Gastrocnemius medialis (tissue), 4 donors: ENCODE data around the gene PSMB3. TPM values are rescaled to one million over a fixed set of nuclear protein-coding genes. Genes with fewer than 3 reads are reported as not detected.
A peak's percentile ranks its signal among the peaks of the same experiment; 100 is the strongest.

ENCODE experiments used
- ATAC-seq, 2 donors: fragments of 150-250 bp; one replicate each; pipeline ENCODE4 v1.9.1; 2016
- DNase-seq, 2 donors: peaks; one replicate each; pipeline ENCODE4 v3.0.0-alpha.2; 2019
- H3K27ac ChIP-seq, 4 donors: fragments of 200-600 bp; sonication (generic); 1 replicate in 1 of 4; 2 replicates in 3 of 4; pipeline ENCODE4 v1.5.1; 2016 to 2018; ENCODE audit warnings: mild to moderate bottlenecking in 2 of 4, moderate library complexity in 1 of 4
- H3K27me3 ChIP-seq, 3 donors: fragments of 200-600 bp; sonication (generic) in 2 of 3; 1 replicate in 1 of 3; 2 replicates in 2 of 3; pipeline versions ENCODE4 v1.5.1 to v1.6.0; 2016 to 2019; ENCODE audit warnings: mild to moderate bottlenecking in 1 of 3, moderate library complexity in 1 of 3
- H3K36me3 ChIP-seq, 2 donors: fragments of 200-600 bp; sonication (generic) in 1 of 2; one replicate each; pipeline ENCODE4 v1.5.1; 2017 to 2018
- H3K4me1 ChIP-seq, 2 donors: fragments of 200-600 bp; sonication (generic) in 1 of 2; one replicate each; pipeline ENCODE4 v1.5.1; 2016 to 2017; ENCODE audit warnings: mild to moderate bottlenecking in 2 of 2
- H3K4me3 ChIP-seq, 4 donors: fragments of 200-600 bp; sonication (generic) in 3 of 4; 1 replicate in 1 of 4; 2 replicates in 3 of 4; pipeline ENCODE4 v1.5.1; 2016 to 2019; ENCODE audit warnings: mild to moderate bottlenecking in 2 of 4
- H3K9me3 ChIP-seq, 3 donors: fragments of 200-600 bp; sonication (generic) in 2 of 3; 1 replicate in 1 of 3; 2 replicates in 2 of 3; pipeline ENCODE4 v1.5.1; 2016 to 2019
- CTCF ChIP-seq, 5 experiments: fragments of 450-650 bp in 3 of 5; fragments of 200-600 bp in 2 of 5; sonication (generic) in 2 of 5; IDR thresholded peaks in 4 of 5; conservative IDR thresholded peaks in 1 of 5; 1 replicate in 4 of 5; 2 replicates in 1 of 5; pipeline ENCODE4 v1.5.1; 2016 to 2019; ENCODE audit warnings: antibody characterized with exemption in 5 of 5, mild to moderate bottlenecking in 3 of 5, moderate library complexity in 3 of 5
- POLR2A ChIP-seq, 2 donors: fragments of 450-650 bp; IDR thresholded peaks; one replicate each; pipeline ENCODE4 v1.6.1; 2017; ENCODE audit warnings: antibody characterized with exemption in 2 of 2, mild to moderate bottlenecking in 2 of 2, moderate library complexity in 2 of 2
- in situ Hi-C, 4 donors: fragments of 200-750 bp; cut with MboI; loops; one replicate each; pipeline versions ENCODE4 v1.15.0 to v1.8.0; 2017; ENCODE audit warnings: low sequenced_read_pairs in 4 of 4
- intact Hi-C: fragments of 100-400 bp; cut with DNase I; formaldehyde crosslinking; loops from one replicate; pipeline ENCODE4 v1.15.1; 2023; ENCODE audit warnings: low total_unique reads
- total RNA-seq, 4 donors: library from RNA; depleted of rRNA; stranded (reverse); fragments of >200 nt; gene quantifications; one replicate each; pipeline versions ENCODE4 v1.1.0 to v1.2.3, GENCODE V29; 2016

PSMB3 gene
- total RNA-seq, 4 donors from 2014 or later: 211 to 334 (median 280) TPM

GRCh38 chr17:38707678-38708351, 44.7 kb upstream of the PSMB3 start:
- H3K27me3 ChIP-seq: no peaks in the 10 kb centered on the region
- no peak overlapping the region for H3K4me3 ChIP-seq
- H3K4me1 ChIP-seq: peaks cover 60 to 61% of the 10 kb centered on the region in 2 donors
- ATAC-seq (no peak), DNase-seq (no peak)
- in situ Hi-C loops: no loop called here
- no peaks in the 10 kb centered on the region for H3K9me3 ChIP-seq
- TF ChIP-seq CTCF (IDR thresholded peaks at IDR 0.05 in 4 of 5, conservative IDR thresholded peaks at IDR 0.05 in 1 of 5) (no peak), POLR2A (IDR thresholded peaks at IDR 0.05) (no peak)
- intact Hi-C loops: loop anchor here (5.0 kb wide), 1 partner anchor 89 kb away; the partner anchor contains the start of gene PIP4K2B
- peaks cover 0 to 28% of the 10 kb centered on the region in 2 donors for H3K36me3 ChIP-seq
- peak overlapping the region in 3 of 4 donors; percentile 96 to 100 (median 100) for H3K27ac ChIP-seq

GRCh38 chr17:38709104-38709820, 43.3 kb upstream of the PSMB3 start:
- in situ Hi-C loops (no loop called here), intact Hi-C loops (loop anchor here (5.0 kb wide), 1 partner anchor 88 kb away; the partner anchor contains the start of gene PIP4K2B)
- Histone ChIP-seq H3K27me3 (no peaks in the 10 kb centered on the region), H3K4me1 (peaks cover 59 to 61% of the 10 kb centered on the region in 2 donors), H3K36me3 (peaks cover 0 to 40% of the 10 kb centered on the region in 2 donors), H3K4me3 (no peak overlapping the region), H3K27ac (peak overlapping the region; percentile 66 to 100 (median 84)), H3K9me3 (no peaks in the 10 kb centered on the region)
- TF ChIP-seq POLR2A (IDR thresholded peaks at IDR 0.05) (no peak), CTCF (IDR thresholded peaks at IDR 0.05 in 4 of 5, conservative IDR thresholded peaks at IDR 0.05 in 1 of 5) (no peak)
- ATAC-seq: no peak
- no peak for DNase-seq

- ATAC-seq (peak; percentile 67 to 69), DNase-seq (peak; percentile 78 to 82)
- intact Hi-C loops: loop anchor here (5.0 kb wide), 1 partner anchor 87 kb away; the partner anchor contains the start of gene PIP4K2B
- Histone ChIP-seq H3K9me3 (no peaks in the 10 kb centered on the region), H3K36me3 (peaks cover 0 to 45% of the 10 kb centered on the region in 2 donors), H3K4me1 (peaks cover 59 to 61% of the 10 kb centered on the region in 2 donors), H3K27ac (peak overlapping the region; percentile 66 to 100 (median 84)), H3K4me3 (no peak overlapping the region), H3K27me3 (no peaks in the 10 kb centered on the region)
- TF ChIP-seq CTCF (IDR thresholded peaks at IDR 0.05 in 4 of 5, conservative IDR thresholded peaks at IDR 0.05 in 1 of 5) (no peak), POLR2A (IDR thresholded peaks at IDR 0.05) (peak; percentile 23 to 63)
- in situ Hi-C loops: no loop called here
Observed at GRCh38 chr17:38709864-38710603, 42.5 kb upstream of the PSMB3 start.

- intact Hi-C loops (no loop called here), in situ Hi-C loops (no loop called here)
- Histone ChIP-seq H3K4me3 (no peak overlapping the region), H3K4me1 (peaks cover 59 to 61% of the 10 kb centered on the region in 2 donors), H3K27ac (peak overlapping the region; percentile 66 to 100 (median 84)), H3K9me3 (no peaks in the 10 kb centered on the region), H3K36me3 (peaks cover 0 to 51% of the 10 kb centered on the region in 2 donors), H3K27me3 (no peaks in the 10 kb centered on the region)
- DNase-seq (no peak), ATAC-seq (no peak)
- TF ChIP-seq CTCF (IDR thresholded peaks at IDR 0.05 in 4 of 5, conservative IDR thresholded peaks at IDR 0.05 in 1 of 5): no peak
Observed at GRCh38 chr17:38710604-38710962, 42.0 kb upstream of the PSMB3 start.
